Neural progenitor cell (in vitro differentiated cells): ENCODE data around the gene KAZN.

ENCODE experiments used
- EZH2 ChIP-seq: fragments of 200-600 bp; sonication (generic); IDR thresholded peaks from 2 replicates; pipeline ENCODE4 v1.6.1; 2017; ENCODE audit warnings: antibody characterized with exemption, mild to moderate bottlenecking, moderate library complexity
- EZH2phosphoT487 ChIP-seq: fragments of 200-600 bp; sonication (generic); IDR thresholded peaks from 2 replicates; pipeline ENCODE4 v1.6.1; 2017; ENCODE audit warnings: antibody characterized with exemption
- TF ChIP-seq, protein P1 (sequence below): fragments of 200-600 bp; sonication (generic); IDR thresholded peaks from 2 replicates; pipeline ENCODE4 v1.5.1; 2017; ENCODE audit warnings: antibody characterized with exemption, mild to moderate bottlenecking

DNA sequence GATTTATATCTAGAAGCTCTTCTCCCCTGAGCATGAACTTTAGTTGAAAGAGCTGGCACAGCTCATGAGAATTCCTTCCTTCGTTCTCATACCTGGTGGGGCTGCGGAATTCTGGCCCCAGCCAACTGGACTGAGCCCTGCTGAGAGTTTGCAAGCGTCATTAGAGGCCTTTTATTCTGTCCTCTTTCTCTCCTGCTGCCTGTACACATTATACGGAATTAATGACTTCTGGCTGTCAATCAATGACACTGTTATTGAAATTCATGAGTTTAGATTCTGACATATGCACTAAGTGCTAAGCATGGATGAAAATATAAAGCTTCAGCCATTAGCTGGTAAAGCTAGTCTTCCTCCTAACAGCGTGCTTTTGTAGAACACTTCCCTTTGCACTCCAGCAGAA lies 27.5 kb downstream of the KAZN start:
- TF ChIP-seq, protein P1, sequence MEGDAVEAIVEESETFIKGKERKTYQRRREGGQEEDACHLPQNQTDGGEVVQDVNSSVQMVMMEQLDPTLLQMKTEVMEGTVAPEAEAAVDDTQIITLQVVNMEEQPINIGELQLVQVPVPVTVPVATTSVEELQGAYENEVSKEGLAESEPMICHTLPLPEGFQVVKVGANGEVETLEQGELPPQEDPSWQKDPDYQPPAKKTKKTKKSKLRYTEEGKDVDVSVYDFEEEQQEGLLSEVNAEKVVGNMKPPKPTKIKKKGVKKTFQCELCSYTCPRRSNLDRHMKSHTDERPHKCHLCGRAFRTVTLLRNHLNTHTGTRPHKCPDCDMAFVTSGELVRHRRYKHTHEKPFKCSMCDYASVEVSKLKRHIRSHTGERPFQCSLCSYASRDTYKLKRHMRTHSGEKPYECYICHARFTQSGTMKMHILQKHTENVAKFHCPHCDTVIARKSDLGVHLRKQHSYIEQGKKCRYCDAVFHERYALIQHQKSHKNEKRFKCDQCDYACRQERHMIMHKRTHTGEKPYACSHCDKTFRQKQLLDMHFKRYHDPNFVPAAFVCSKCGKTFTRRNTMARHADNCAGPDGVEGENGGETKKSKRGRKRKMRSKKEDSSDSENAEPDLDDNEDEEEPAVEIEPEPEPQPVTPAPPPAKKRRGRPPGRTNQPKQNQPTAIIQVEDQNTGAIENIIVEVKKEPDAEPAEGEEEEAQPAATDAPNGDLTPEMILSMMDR, result no peak
- TF ChIP-seq EZH2 (no peak), EZH2phosphoT487 (no peak)
